Loucy (cell line): ENCODE results near the gene KATNB1.

Experiments used
- EZH2phosphoT487 ChIP-seq: fragments of 200-600 bp; IDR thresholded peaks from 2 replicates; pipeline ENCODE4 v1.6.1; 2018; ENCODE audit warnings: antibody characterized with exemption, mild to moderate bottlenecking, moderate library complexity, borderline replicate concordance
- TF ChIP-seq, protein P1 (sequence below): fragments of 200-600 bp; sonication (generic); conservative IDR thresholded peaks from 2 replicates; pipeline ENCODE4 v1.5.1; 2014; ENCODE audit warnings: mild to moderate bottlenecking, antibody characterized with exemption, low read length

DNA sequence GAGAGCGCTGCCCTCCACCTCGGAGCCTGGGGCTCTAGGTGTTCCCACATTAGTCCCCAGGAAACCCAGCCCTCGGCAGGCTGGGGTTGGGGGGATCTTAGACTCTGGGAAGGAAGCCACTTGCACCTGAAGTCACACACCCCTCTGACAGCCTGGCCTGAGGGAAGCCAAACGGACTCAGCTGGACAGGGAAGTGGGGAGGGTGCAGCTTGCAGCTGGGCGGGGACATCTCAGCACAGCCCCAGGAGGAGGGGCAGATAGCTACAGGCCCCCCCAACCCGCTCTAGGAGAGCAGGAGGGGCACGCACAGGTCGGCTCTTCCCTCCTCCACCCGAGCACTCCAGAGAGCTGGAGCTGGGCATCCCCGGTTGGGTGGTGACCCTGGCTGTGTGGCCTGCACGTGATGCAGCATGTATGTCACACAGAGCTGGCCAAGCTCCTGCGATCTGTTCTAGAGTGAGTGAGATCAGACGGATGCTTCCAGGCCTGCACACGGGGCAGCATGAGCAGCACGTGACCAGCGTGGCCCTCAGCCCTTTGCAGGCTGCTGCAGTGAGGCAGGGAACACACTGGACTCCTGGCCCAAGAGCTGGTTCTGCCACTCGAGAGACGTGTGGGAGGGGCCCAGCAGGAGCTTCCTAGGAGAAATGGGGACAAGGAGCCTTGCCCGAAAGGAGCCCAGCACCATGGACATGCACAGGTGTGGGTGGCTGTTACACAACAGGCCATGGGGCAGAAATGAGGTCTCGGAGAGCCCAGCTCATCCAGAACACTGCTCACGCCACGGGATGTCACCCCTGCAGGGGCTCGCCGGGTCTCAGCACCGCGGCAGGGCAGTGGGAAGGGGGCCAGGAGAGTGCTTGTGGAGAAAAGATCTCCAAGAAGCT is 51.3 kb downstream of the KATNB1 start:
- TF ChIP-seq, protein P1, sequence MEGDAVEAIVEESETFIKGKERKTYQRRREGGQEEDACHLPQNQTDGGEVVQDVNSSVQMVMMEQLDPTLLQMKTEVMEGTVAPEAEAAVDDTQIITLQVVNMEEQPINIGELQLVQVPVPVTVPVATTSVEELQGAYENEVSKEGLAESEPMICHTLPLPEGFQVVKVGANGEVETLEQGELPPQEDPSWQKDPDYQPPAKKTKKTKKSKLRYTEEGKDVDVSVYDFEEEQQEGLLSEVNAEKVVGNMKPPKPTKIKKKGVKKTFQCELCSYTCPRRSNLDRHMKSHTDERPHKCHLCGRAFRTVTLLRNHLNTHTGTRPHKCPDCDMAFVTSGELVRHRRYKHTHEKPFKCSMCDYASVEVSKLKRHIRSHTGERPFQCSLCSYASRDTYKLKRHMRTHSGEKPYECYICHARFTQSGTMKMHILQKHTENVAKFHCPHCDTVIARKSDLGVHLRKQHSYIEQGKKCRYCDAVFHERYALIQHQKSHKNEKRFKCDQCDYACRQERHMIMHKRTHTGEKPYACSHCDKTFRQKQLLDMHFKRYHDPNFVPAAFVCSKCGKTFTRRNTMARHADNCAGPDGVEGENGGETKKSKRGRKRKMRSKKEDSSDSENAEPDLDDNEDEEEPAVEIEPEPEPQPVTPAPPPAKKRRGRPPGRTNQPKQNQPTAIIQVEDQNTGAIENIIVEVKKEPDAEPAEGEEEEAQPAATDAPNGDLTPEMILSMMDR, result no peak
- no peak for TF ChIP-seq EZH2phosphoT487
